MM.1S (cell line): ENCODE results near the gene ARHGEF25.

Source experiments
- DNase-seq: peaks from one replicate; pipeline ENCODE4 v3.0.0-alpha.2; 2015
- H2AFZ ChIP-seq: fragments of 300-600 bp; sonication (generic); 2 replicates; pipeline ENCODE4 v1.6.0; 2016; ENCODE audit warnings: antibody characterized with exemption, low read length
- H3F3A ChIP-seq: fragments of 300-600 bp; sonication (generic); 2 replicates; pipeline ENCODE4 v1.6.1; 2016; ENCODE audit warnings: mild to moderate bottlenecking, antibody characterized with exemption, low read length, moderate library complexity, mixed read lengths; ENCODE audit not compliant: insufficient read depth
- H3K27ac ChIP-seq: fragments of 300-600 bp; sonication (generic); 2 replicates; pipeline ENCODE4 v1.5.1; 2016; ENCODE audit warnings: mild to moderate bottlenecking, low read length
- H3K27me3 ChIP-seq: fragments of 300-600 bp; sonication (generic); replicated peaks from 2 replicates; pipeline ENCODE4 v1.6.0; 2016; ENCODE audit warnings: low read length; ENCODE audit not compliant: insufficient read depth
- H3K36me3 ChIP-seq: fragments of 300-600 bp; sonication (generic); replicated peaks from 2 replicates; pipeline ENCODE4 v1.6.1; 2016; ENCODE audit warnings: mild to moderate bottlenecking, low read length, mixed read lengths; ENCODE audit not compliant: insufficient read depth
- H3K4me1 ChIP-seq: fragments of 300-600 bp; sonication (generic); 2 replicates; pipeline ENCODE4 v1.6.1; 2016; ENCODE audit warnings: low read length, mixed read lengths
- H3K4me2 ChIP-seq: fragments of 300-600 bp; sonication (generic); 2 replicates; pipeline ENCODE4 v1.6.0; 2016; ENCODE audit warnings: low read depth, low read length
- H3K4me3 ChIP-seq: fragments of 300-600 bp; sonication (generic); 2 replicates; pipeline ENCODE4 v1.5.1; 2016; ENCODE audit warnings: low read length, mixed read lengths
- H3K79me2 ChIP-seq: fragments of 300-600 bp; sonication (generic); 2 replicates; pipeline ENCODE4 v1.6.1; 2016; ENCODE audit warnings: mixed run types, low read length, mixed read lengths
- H3K9ac ChIP-seq: fragments of 300-600 bp; sonication (generic); 2 replicates; pipeline ENCODE4 v1.6.1; 2016; ENCODE audit warnings: low read length, mixed read lengths
- H3K9me2 ChIP-seq: fragments of 300-600 bp; sonication (generic); replicated peaks from 2 replicates; pipeline ENCODE4 v1.6.1; 2016; ENCODE audit warnings: mild to moderate bottlenecking, low read length, mixed read lengths; ENCODE audit not compliant: insufficient read depth
- H3K9me3 ChIP-seq: fragments of 300-600 bp; sonication (generic); replicated peaks from 2 replicates; pipeline ENCODE4 v1.6.1; 2016; ENCODE audit warnings: mild to moderate bottlenecking, low read length, mixed read lengths; ENCODE audit not compliant: insufficient read depth
- H4K20me1 ChIP-seq: fragments of 300-600 bp; sonication (generic); 2 replicates; pipeline ENCODE4 v1.6.1; 2016; ENCODE audit warnings: mild to moderate bottlenecking, low read length, moderate library complexity, mixed read lengths; ENCODE audit not compliant: insufficient read depth
- EZH2 ChIP-seq: fragments of 300-600 bp; sonication (generic); optimal IDR thresholded peaks from 2 replicates; pipeline ENCODE3; 2017; ENCODE audit warnings: low read depth, mild to moderate bottlenecking, antibody characterized with exemption, low read length, mixed read lengths
- EZH2phosphoT487 ChIP-seq: fragments of 300-600 bp; sonication (generic); IDR thresholded peaks from 2 replicates; pipeline ENCODE4 v1.6.1; 2018; ENCODE audit warnings: antibody characterized with exemption, low read length
- TF ChIP-seq, protein P1 (sequence below): fragments of 300-600 bp; sonication (generic); IDR thresholded peaks from 2 replicates; pipeline ENCODE4 v1.5.1; 2016; ENCODE audit warnings: antibody characterized with exemption, low read length, mixed read lengths

Gene ARHGEF25

DNA sequence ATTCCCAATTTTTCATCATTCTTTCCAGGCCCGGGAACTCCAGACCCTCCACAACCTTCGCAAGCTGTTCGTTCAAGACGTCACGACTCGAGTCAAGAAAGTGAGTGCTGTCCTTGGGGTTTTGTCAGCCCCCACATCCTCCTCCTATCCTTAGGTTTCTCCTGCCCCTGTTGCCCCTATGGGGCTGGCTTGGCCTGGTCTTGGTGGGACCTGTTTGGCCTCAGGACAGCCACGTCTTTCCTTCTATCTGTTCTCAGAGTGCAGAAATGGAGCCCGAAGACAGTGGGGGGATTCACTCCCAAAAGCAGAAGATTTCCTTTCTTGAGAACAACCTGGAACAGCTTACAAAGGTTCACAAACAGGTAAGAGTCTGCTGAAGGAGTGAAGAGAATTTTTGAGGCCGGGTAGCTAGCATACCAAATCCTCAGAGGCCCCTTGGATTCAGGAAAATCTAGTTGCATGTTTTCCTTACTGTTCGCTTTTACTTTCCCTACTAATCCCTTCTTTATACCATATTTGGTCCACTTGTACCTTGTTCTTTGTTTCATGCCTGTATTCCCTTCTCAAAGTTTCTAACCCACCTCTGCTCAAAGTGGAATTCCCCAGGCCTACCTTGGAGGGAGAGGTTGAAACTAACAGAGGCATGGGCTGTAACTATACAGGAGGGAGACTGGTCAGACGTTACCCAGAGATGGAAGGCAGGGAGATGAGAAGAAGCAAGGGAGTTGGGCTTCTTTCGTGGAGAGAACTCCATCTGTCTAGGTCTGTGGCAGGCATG, 33.1 kb upstream of the ARHGEF25 start:
- no peak for TF ChIP-seq EZH2phosphoT487
- TF ChIP-seq, protein P1, sequence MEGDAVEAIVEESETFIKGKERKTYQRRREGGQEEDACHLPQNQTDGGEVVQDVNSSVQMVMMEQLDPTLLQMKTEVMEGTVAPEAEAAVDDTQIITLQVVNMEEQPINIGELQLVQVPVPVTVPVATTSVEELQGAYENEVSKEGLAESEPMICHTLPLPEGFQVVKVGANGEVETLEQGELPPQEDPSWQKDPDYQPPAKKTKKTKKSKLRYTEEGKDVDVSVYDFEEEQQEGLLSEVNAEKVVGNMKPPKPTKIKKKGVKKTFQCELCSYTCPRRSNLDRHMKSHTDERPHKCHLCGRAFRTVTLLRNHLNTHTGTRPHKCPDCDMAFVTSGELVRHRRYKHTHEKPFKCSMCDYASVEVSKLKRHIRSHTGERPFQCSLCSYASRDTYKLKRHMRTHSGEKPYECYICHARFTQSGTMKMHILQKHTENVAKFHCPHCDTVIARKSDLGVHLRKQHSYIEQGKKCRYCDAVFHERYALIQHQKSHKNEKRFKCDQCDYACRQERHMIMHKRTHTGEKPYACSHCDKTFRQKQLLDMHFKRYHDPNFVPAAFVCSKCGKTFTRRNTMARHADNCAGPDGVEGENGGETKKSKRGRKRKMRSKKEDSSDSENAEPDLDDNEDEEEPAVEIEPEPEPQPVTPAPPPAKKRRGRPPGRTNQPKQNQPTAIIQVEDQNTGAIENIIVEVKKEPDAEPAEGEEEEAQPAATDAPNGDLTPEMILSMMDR, result no peak
- TF ChIP-seq EZH2, result no peak
- Histone ChIP-seq H3K9me2 (no peaks in the 10 kb centered on the region), H3K4me2 (no peak overlapping the region), H3K27me3 (peaks cover 11% of the 10 kb centered on the region; the same call in 1 of the 2 replicates), H4K20me1 (no peaks in the 10 kb centered on the region), H3K4me3 (no peak overlapping the region), H3F3A (no peaks in the 10 kb centered on the region), H3K36me3 (no peaks in the 10 kb centered on the region), H3K79me2 (no peaks in the 10 kb centered on the region), H3K4me1 (no peaks in the 10 kb centered on the region), H2AFZ (no peak overlapping the region), H3K9ac (no peak overlapping the region), H3K27ac (no peak overlapping the region), H3K9me3 (no peaks in the 10 kb centered on the region)
- DNase-seq, result no peak

DNA sequence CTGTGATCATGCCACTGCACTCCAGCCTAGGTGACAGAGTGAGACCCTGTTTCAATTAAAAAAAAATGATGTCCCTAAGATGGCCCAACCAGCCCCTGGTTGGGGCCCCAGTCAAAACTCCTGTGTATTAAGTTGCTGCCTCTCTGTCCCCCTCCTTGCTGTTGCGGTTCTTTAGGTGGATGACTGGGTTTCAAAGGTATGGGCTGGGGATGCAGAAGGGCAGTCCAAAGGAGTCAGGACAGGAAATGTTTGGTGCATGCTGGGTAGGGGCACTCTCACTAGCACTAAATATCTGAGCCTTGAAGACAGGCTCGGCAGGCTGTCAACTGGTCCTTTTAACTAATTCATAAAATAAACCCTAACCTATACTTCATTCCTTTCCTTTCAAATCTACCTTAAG, 32.2 kb upstream of the ARHGEF25 start:
- no peaks in the 10 kb centered on the region for H3K36me3 ChIP-seq

DNA sequence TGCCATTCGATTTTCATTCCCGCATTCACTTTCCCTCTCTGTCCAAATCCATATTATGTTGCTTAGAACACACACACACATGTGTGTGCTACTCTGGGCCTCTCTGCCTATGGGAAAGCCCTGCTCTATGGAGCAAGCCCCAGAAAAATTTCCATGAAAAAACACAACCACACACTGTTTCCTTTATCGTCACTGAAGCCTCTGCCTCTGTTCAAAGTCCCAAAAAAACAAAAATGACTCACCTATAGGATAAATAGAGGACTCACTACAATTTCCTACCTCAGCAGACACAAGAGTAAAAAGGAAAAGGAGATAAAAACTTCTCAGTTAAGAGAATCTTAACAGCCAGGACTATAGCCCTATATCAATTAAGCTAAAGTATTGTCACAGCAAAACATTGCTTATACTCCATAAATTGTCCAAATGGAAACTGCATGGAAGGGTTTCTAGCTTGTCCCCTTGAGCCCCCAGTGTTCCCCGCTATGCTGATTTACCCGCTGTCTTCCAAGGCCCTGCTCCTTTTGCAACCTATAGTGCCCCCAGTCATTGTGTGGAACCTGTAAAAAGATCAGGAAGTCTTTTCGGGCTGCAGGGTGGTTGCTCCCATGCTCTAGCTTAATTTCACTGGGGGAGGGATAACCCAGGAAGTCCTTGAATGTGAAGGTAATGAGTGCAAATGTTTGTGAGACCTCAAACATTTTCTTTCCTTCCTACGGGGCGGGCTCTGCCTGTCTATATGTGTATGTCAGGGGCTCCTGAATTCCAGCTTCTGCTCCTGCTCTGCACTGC, 31.4 kb upstream of the ARHGEF25 start:
- H3K9ac ChIP-seq, result no peak overlapping the region
- no peaks in the 10 kb centered on the region for H3K36me3 ChIP-seq
- no peaks in the 10 kb centered on the region for H4K20me1 ChIP-seq
- DNase-seq, result no peak
- no peaks in the 10 kb centered on the region for H3K9me3 ChIP-seq
- H3K9me2 ChIP-seq, result no peaks in the 10 kb centered on the region
- no peak overlapping the region for H3K27ac ChIP-seq
- no peaks in the 10 kb centered on the region for H3K79me2 ChIP-seq
- H3K27me3 ChIP-seq, result peaks cover 11% of the 10 kb centered on the region; the same call in 1 of the 2 replicates
- no peak overlapping the region for H2AFZ ChIP-seq
- no peak overlapping the region for H3K4me3 ChIP-seq
- no peaks in the 10 kb centered on the region for H3F3A ChIP-seq
- TF ChIP-seq EZH2, result no peak
- no peak for TF ChIP-seq EZH2phosphoT487
- TF ChIP-seq, protein P1, result no peak
- H3K4me2 ChIP-seq, result no peak overlapping the region
- H3K4me1 ChIP-seq, result no peaks in the 10 kb centered on the region

More for the DNA sequence above, 32.2 kb upstream of the ARHGEF25 start:
- Histone ChIP-seq H3K9ac (no peak overlapping the region), H3F3A (no peaks in the 10 kb centered on the region), H2AFZ (no peak overlapping the region), H3K4me1 (no peaks in the 10 kb centered on the region), H3K9me3 (no peaks in the 10 kb centered on the region), H3K4me2 (no peak overlapping the region), H3K4me3 (no peak overlapping the region), H4K20me1 (no peaks in the 10 kb centered on the region), H3K27me3 (peaks cover 11% of the 10 kb centered on the region; the same call in 1 of the 2 replicates), H3K9me2 (no peaks in the 10 kb centered on the region), H3K27ac (no peak overlapping the region), H3K79me2 (no peaks in the 10 kb centered on the region)
- DNase-seq, result no peak
- no peak for TF ChIP-seq EZH2
- TF ChIP-seq EZH2phosphoT487, result no peak
- TF ChIP-seq, protein P1, result no peak
